Measurements from ENCODE around the gene OAT.

OAT gene

GRCh38 chr10:124353896-124354295 is 64.8 kb downstream of the OAT start:
- DNase-seq (ENCODE audit: low spot score), result no peak

GRCh38 chr10:124353091-124353815 is 65.5 kb downstream of the OAT start:
- DNase-seq (ENCODE audit: low spot score), result no peak

GRCh38 chr10:124351481-124352220 is 67.1 kb downstream of the OAT start:
- no peak for DNase-seq (ENCODE audit: low spot score)

GRCh38 chr10:124350806-124351205 is 67.9 kb downstream of the OAT start:
- DNase-seq (ENCODE audit: low spot score), result no peak

- no peak for DNase-seq (ENCODE audit: low spot score)
Measured at GRCh38 chr10:124349996-124350280, 68.8 kb downstream of the OAT start.

GRCh38 chr10:124349231-124349995 is 69.3 kb downstream of the OAT start:
- no peak for DNase-seq (ENCODE audit: low spot score)

GRCh38 chr10:124348801-124349200 is 69.9 kb downstream of the OAT start:
- DNase-seq (ENCODE audit: low spot score), result no peak

- no peak for DNase-seq (ENCODE audit: low spot score)
Measured at GRCh38 chr10:124347956-124348355, 70.8 kb downstream of the OAT start.
